Osteocyte (in vitro differentiated cells): ENCODE measurements around the gene MKRN3. TPM values are rescaled to one million over a fixed set of nuclear protein-coding genes. Genes with fewer than 3 reads are reported as not detected.

ENCODE experiments used
- DNase-seq: peaks from one replicate; pipeline ENCODE4 v3.0.0; 2021; ENCODE audit warnings: mixed read lengths; ENCODE audit not compliant: unreplicated experiment; ENCODE audit errors: extremely low spot score
- H3K27ac Mint-ChIP-seq: one replicate; pipeline ENCODE4 v1.8.0; 2021; ENCODE audit warnings: mild to moderate bottlenecking, mixed read lengths; ENCODE audit not compliant: unreplicated experiment
- H3K27me3 Mint-ChIP-seq: one replicate; pipeline ENCODE4 v1.8.0; 2021; ENCODE audit warnings: mixed read lengths; ENCODE audit not compliant: unreplicated experiment
- H3K36me3 Mint-ChIP-seq: one replicate; pipeline ENCODE4 v1.8.0; 2021; ENCODE audit warnings: mixed read lengths; ENCODE audit not compliant: unreplicated experiment
- H3K4me1 Mint-ChIP-seq: one replicate; pipeline ENCODE4 v1.8.0; 2021; ENCODE audit warnings: mixed read lengths; ENCODE audit not compliant: unreplicated experiment
- H3K4me3 Mint-ChIP-seq: one replicate; pipeline ENCODE4 v1.8.0; 2021; ENCODE audit warnings: mild to moderate bottlenecking, moderate library complexity, mixed read lengths; ENCODE audit not compliant: unreplicated experiment
- H3K9me3 Mint-ChIP-seq: one replicate; pipeline ENCODE4 v1.8.0; 2021; ENCODE audit warnings: mixed read lengths; ENCODE audit not compliant: unreplicated experiment
- CTCF ChIP-seq: fragments of 200-600 bp; sonication (generic); IDR thresholded peaks from 2 replicates; pipeline ENCODE4 v1.5.0; 2021; ENCODE audit warnings: antibody characterized with exemption, mild to moderate bottlenecking, moderate library complexity
- total RNA-seq: library from RNA; stranded (reverse); gene quantifications from 2 replicates; pipeline ENCODE4 v1.2.1, GENCODE V29; 2021

The MKRN3 gene
- total RNA-seq, 1 donor from 2014 or later, result not detected

- DNase-seq, result no peak
- Mint-ChIP-seq H3K27ac (no peak overlapping the region), H3K9me3 (peaks cover 10% of the 10 kb centered on the region), H3K36me3 (no peaks in the 10 kb centered on the region), H3K27me3 (no peaks in the 10 kb centered on the region), H3K4me3 (no peak overlapping the region), H3K4me1 (no peaks in the 10 kb centered on the region)
- TF ChIP-seq CTCF, result no peak
Measured at GRCh38 chr15:23548071-23548470, 17.4 kb upstream of the MKRN3 start.

- Mint-ChIP-seq H3K27ac (no peak overlapping the region), H3K4me1 (no peaks in the 10 kb centered on the region), H3K4me3 (no peak overlapping the region), H3K36me3 (no peaks in the 10 kb centered on the region), H3K9me3 (peaks cover 3% of the 10 kb centered on the region), H3K27me3 (no peaks in the 10 kb centered on the region)
- DNase-seq, result no peak
- no peak for TF ChIP-seq CTCF
Measured at GRCh38 chr15:23561914-23562313, 3.6 kb upstream of the MKRN3 start.

DNA sequence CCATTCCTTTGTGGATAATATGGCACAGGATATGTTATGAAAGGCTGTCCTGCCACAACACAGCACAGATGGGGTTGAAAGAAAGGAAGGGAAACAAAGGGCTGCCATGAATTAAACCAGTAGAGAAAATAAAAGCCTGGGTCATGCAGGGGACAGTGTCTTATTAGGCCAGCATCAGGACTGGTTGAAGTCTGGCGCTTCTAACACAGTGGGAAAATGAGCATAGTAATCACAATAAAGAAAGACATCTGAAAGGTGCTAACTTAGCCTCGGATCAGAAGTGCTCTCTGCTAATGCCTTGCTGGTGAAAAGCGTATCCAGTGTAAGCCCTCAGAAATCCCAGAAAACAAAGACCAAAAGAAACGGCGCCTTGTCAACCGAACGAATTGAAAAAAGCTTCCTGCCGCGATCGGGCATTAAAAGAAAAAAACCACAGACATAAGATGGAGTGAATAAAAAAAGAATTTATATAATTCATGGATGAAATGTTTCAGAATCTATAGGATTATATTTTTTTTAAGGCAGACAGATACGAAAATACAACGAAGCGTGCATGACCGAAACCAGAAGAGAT lies 566 bp upstream of the MKRN3 start:
- Mint-ChIP-seq H3K4me3 (no peak overlapping the region), H3K27me3 (no peaks in the 10 kb centered on the region), H3K36me3 (no peaks in the 10 kb centered on the region), H3K9me3 (peaks cover 8% of the 10 kb centered on the region), H3K4me1 (no peaks in the 10 kb centered on the region), H3K27ac (no peak overlapping the region)
- DNase-seq, result no peak
- no peak for TF ChIP-seq CTCF

DNA sequence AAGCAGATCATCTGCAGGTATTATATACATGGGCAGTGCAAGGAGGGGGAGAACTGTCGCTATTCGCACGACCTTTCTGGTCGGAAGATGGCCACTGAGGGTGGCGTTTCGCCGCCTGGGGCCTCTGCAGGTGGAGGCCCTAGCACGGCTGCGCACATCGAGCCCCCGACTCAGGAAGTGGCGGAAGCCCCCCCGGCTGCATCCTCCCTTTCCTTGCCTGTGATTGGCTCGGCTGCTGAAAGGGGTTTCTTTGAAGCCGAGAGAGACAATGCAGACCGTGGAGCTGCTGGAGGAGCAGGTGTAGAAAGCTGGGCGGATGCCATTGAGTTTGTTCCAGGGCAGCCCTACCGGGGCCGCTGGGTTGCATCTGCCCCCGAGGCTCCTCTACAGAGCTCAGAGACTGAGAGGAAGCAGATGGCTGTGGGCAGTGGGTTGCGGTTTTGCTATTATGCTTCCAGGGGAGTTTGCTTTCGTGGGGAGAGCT lies 639 bp downstream of the MKRN3 start:
- TF ChIP-seq CTCF, result no peak
- DNase-seq, result no peak
- H3K4me3 Mint-ChIP-seq, result no peak overlapping the region

DNA sequence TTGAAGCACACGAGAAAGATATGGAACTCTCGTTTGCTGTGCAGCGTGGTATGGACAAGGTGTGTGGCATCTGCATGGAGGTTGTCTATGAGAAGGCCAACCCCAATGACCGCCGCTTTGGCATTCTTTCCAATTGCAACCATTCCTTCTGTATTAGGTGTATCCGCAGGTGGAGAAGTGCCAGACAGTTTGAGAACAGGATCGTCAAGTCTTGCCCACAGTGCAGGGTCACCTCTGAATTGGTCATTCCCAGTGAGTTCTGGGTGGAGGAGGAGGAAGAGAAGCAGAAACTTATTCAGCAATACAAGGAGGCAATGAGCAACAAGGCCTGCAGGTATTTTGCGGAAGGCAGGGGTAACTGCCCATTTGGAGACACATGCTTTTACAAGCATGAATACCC lies 1.2 kb downstream of the MKRN3 start:
- no peak overlapping the region for H3K4me3 Mint-ChIP-seq
- no peaks in the 10 kb centered on the region for H3K27me3 Mint-ChIP-seq
- no peaks in the 10 kb centered on the region for H3K4me1 Mint-ChIP-seq
- TF ChIP-seq CTCF, result no peak
- no peak for DNase-seq
- peaks cover 8% of the 10 kb centered on the region for H3K9me3 Mint-ChIP-seq
- no peaks in the 10 kb centered on the region for H3K36me3 Mint-ChIP-seq
- H3K27ac Mint-ChIP-seq, result no peak overlapping the region

More for the DNA sequence above, 639 bp downstream of the MKRN3 start:
- Mint-ChIP-seq H3K27ac (no peak overlapping the region), H3K4me1 (no peaks in the 10 kb centered on the region), H3K9me3 (peaks cover 8% of the 10 kb centered on the region), H3K27me3 (no peaks in the 10 kb centered on the region), H3K36me3 (no peaks in the 10 kb centered on the region)
